SK-N-SH treated with all-trans-retinoic acid at 6 μM for 48 hours (cell line): ENCODE results near the gene FNDC1.

ENCODE experiments used
- ATAC-seq: fragments of 200-7000 bp; cut with Tn5 transposase; 3 replicates; pipeline ENCODE4 v1.9.1; 2020; ENCODE audit warnings: mild to moderate bottlenecking, moderate library complexity
- ARNTL ChIP-seq: fragments of 450-650 bp; formaldehyde crosslinking; IDR thresholded peaks from 2 replicates; pipeline ENCODE4 v1.5.0; 2020; ENCODE audit warnings: low read depth, mild to moderate bottlenecking, moderate library complexity, borderline replicate concordance
- CSDC2 ChIP-seq: fragments of 250-450 bp; sonication (Bioruptor Pico); IDR thresholded peaks from 2 replicates; pipeline ENCODE4 v1.5.0; 2020; ENCODE audit warnings: mild to moderate bottlenecking, moderate library complexity
- ESRRG ChIP-seq: fragments of 250-450 bp; sonication (Bioruptor Pico); IDR thresholded peaks from 2 replicates; pipeline ENCODE4 v1.6.1; 2021; ENCODE audit warnings: mild to moderate bottlenecking
- GLIS3 ChIP-seq: fragments of 250-450 bp; sonication (Bioruptor Pico); IDR thresholded peaks from 2 replicates; pipeline ENCODE4 v1.5.0; 2020; ENCODE audit warnings: mild to moderate bottlenecking, moderate library complexity
- PPARA ChIP-seq: fragments of 250-450 bp; sonication (Bioruptor Pico); IDR thresholded peaks from 2 replicates; pipeline ENCODE4 v1.5.0; 2020; ENCODE audit warnings: mild to moderate bottlenecking, borderline replicate concordance
- RARB ChIP-seq: fragments of 250-450 bp; sonication (Bioruptor Pico); IDR thresholded peaks from 2 replicates; pipeline ENCODE4 v1.8.0; 2021; ENCODE audit warnings: mild to moderate bottlenecking, moderate library complexity
- SNAI2 ChIP-seq: fragments of 250-450 bp; sonication (Bioruptor Pico); IDR thresholded peaks from 2 replicates; pipeline ENCODE4 v1.5.0; 2020; ENCODE audit warnings: mild to moderate bottlenecking, moderate library complexity
- TCF4 ChIP-seq: fragments of 250-450 bp; sonication (Bioruptor Pico); IDR thresholded peaks from 2 replicates; pipeline ENCODE4 v1.8.0; 2021; ENCODE audit warnings: mild to moderate bottlenecking, moderate library complexity, borderline replicate concordance
- TOX ChIP-seq: fragments of 250-450 bp; sonication (Bioruptor Pico); IDR thresholded peaks from 2 replicates; pipeline ENCODE4 v1.8.0; 2021; ENCODE audit warnings: mild to moderate bottlenecking, moderate library complexity, borderline replicate concordance
- ZC3H10 ChIP-seq: fragments of 250-450 bp; sonication (Bioruptor Pico); IDR thresholded peaks from 2 replicates; pipeline ENCODE4 v1.5.1; 2021; ENCODE audit warnings: mild to moderate bottlenecking, moderate library complexity
- ZFP3 ChIP-seq: fragments of 250-450 bp; sonication (Bioruptor Pico); IDR thresholded peaks from 2 replicates; pipeline ENCODE4 v1.5.0; 2020; ENCODE audit warnings: mild to moderate bottlenecking, moderate library complexity
- ZNF565 ChIP-seq: fragments of 450-650 bp; formaldehyde crosslinking; conservative IDR thresholded peaks from 2 replicates; pipeline ENCODE4 v1.5.0; 2020; ENCODE audit warnings: low read depth, mild to moderate bottlenecking, moderate library complexity
- TF ChIP-seq, protein P1 (sequence below): fragments of 250-450 bp; sonication (Bioruptor Pico); IDR thresholded peaks from 2 replicates; pipeline ENCODE4 v1.8.0; 2020; ENCODE audit warnings: mild to moderate bottlenecking, moderate library complexity, borderline replicate concordance
- TF ChIP-seq, protein P2 (sequence below): fragments of 250-450 bp; sonication (Bioruptor Pico); IDR thresholded peaks from 2 replicates; pipeline ENCODE4 v1.8.0; 2021; ENCODE audit warnings: low read depth, mild to moderate bottlenecking, moderate library complexity, borderline replicate concordance
- TF ChIP-seq, protein P3 (sequence below): fragments of 250-450 bp; sonication (Bioruptor Pico); IDR thresholded peaks from 2 replicates; pipeline ENCODE4 v1.5.0; 2020; ENCODE audit warnings: mild to moderate bottlenecking, moderate library complexity
- TF ChIP-seq, protein P4 (sequence below): fragments of 250-450 bp; sonication (Bioruptor Pico); IDR thresholded peaks from 2 replicates; pipeline ENCODE4 v1.5.1; 2021; ENCODE audit warnings: mild to moderate bottlenecking, moderate library complexity

Gene FNDC1

DNA sequence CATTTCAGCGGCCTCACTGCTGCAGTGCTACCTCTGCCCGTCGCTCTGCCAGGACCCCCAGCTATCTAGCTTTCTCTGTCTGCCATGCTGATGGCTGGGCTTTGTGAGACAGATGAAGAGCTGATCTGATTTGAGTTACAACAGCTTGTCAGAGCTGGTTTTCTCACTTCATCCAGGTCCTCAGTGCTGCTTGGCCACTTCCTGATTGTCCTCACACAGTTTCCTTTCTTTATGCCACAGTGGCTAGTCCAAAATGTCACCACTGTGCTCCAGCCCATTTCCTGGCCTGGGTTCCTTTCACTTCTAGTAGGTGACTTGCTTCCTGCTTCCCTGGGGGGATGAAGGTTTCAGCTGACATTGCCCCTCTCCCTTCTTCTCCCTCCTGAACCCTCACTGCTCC lies 35.4 kb downstream of the FNDC1 start:
- ATAC-seq: no peak
- TF ChIP-seq GLIS3 (CRISPR knock-in tag) (no peak), ARNTL (CRISPR knock-in tag) (no peak), ZNF565 (CRISPR knock-in tag) (no peak), RARB (CRISPR knock-in tag) (no peak)
- TF ChIP-seq, protein P1, sequence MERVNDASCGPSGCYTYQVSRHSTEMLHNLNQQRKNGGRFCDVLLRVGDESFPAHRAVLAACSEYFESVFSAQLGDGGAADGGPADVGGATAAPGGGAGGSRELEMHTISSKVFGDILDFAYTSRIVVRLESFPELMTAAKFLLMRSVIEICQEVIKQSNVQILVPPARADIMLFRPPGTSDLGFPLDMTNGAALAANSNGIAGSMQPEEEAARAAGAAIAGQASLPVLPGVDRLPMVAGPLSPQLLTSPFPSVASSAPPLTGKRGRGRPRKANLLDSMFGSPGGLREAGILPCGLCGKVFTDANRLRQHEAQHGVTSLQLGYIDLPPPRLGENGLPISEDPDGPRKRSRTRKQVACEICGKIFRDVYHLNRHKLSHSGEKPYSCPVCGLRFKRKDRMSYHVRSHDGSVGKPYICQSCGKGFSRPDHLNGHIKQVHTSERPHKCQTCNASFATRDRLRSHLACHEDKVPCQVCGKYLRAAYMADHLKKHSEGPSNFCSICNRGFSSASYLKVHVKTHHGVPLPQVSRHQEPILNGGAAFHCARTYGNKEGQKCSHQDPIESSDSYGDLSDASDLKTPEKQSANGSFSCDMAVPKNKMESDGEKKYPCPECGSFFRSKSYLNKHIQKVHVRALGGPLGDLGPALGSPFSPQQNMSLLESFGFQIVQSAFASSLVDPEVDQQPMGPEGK: no peak
- TF ChIP-seq, protein P2, sequence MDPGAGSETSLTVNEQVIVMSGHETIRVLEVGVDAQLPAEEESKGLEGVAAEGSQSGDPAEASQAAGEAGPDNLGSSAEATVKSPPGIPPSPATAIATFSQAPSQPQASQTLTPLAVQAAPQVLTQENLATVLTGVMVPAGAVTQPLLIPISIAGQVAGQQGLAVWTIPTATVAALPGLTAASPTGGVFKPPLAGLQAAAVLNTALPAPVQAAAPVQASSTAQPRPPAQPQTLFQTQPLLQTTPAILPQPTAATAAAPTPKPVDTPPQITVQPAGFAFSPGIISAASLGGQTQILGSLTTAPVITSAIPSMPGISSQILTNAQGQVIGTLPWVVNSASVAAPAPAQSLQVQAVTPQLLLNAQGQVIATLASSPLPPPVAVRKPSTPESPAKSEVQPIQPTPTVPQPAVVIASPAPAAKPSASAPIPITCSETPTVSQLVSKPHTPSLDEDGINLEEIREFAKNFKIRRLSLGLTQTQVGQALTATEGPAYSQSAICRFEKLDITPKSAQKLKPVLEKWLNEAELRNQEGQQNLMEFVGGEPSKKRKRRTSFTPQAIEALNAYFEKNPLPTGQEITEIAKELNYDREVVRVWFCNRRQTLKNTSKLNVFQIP: no peak

DNA sequence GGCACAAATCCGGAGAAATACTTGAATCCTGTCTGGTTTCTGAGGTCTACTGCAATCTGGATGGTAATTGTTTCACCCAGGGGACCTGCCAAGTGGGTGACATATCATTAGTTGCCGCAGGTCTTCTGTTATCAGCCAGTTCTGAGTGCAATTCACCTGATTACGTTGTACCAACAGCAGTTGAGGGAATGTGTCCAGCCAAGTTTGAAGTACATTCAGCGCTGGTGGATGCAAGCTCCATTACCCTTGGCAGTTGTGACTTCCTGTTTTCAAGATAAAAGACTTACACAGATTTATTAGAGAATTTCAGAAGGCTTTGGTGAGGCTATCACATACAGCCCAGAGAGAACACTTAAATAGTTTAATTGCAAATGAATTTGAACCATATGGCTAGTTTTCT lies 42.8 kb downstream of the FNDC1 start:
- ATAC-seq: no peak
- no peak for TF ChIP-seq TCF4
- no peak for TF ChIP-seq GLIS3 (CRISPR knock-in tag)
- TF ChIP-seq, protein P1: no peak
- TF ChIP-seq, protein P3, sequence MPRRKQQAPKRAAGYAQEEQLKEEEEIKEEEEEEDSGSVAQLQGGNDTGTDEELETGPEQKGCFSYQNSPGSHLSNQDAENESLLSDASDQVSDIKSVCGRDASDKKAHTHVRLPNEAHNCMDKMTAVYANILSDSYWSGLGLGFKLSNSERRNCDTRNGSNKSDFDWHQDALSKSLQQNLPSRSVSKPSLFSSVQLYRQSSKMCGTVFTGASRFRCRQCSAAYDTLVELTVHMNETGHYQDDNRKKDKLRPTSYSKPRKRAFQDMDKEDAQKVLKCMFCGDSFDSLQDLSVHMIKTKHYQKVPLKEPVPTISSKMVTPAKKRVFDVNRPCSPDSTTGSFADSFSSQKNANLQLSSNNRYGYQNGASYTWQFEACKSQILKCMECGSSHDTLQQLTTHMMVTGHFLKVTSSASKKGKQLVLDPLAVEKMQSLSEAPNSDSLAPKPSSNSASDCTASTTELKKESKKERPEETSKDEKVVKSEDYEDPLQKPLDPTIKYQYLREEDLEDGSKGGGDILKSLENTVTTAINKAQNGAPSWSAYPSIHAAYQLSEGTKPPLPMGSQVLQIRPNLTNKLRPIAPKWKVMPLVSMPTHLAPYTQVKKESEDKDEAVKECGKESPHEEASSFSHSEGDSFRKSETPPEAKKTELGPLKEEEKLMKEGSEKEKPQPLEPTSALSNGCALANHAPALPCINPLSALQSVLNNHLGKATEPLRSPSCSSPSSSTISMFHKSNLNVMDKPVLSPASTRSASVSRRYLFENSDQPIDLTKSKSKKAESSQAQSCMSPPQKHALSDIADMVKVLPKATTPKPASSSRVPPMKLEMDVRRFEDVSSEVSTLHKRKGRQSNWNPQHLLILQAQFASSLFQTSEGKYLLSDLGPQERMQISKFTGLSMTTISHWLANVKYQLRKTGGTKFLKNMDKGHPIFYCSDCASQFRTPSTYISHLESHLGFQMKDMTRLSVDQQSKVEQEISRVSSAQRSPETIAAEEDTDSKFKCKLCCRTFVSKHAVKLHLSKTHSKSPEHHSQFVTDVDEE (CRISPR knock-in tag): no peak
- no peak for TF ChIP-seq ZFP3 (CRISPR knock-in tag)
- no peak for TF ChIP-seq CSDC2
- TF ChIP-seq PPARA (CRISPR knock-in tag): no peak
- TF ChIP-seq TOX: no peak
- TF ChIP-seq SNAI2 (CRISPR knock-in tag): no peak
- no peak for TF ChIP-seq ZC3H10
- TF ChIP-seq ARNTL (CRISPR knock-in tag): no peak
- TF ChIP-seq, protein P2: no peak
- TF ChIP-seq, protein P4, sequence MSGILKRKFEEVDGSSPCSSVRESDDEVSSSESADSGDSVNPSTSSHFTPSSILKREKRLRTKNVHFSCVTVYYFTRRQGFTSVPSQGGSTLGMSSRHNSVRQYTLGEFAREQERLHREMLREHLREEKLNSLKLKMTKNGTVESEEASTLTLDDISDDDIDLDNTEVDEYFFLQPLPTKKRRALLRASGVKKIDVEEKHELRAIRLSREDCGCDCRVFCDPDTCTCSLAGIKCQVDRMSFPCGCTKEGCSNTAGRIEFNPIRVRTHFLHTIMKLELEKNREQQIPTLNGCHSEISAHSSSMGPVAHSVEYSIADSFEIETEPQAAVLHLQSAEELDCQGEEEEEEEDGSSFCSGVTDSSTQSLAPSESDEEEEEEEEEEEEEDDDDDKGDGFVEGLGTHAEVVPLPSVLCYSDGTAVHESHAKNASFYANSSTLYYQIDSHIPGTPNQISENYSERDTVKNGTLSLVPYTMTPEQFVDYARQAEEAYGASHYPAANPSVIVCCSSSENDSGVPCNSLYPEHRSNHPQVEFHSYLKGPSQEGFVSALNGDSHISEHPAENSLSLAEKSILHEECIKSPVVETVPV (CRISPR knock-in tag): no peak
- no peak for TF ChIP-seq RARB (CRISPR knock-in tag)
- TF ChIP-seq, all 23 proteins: peak for 0

DNA sequence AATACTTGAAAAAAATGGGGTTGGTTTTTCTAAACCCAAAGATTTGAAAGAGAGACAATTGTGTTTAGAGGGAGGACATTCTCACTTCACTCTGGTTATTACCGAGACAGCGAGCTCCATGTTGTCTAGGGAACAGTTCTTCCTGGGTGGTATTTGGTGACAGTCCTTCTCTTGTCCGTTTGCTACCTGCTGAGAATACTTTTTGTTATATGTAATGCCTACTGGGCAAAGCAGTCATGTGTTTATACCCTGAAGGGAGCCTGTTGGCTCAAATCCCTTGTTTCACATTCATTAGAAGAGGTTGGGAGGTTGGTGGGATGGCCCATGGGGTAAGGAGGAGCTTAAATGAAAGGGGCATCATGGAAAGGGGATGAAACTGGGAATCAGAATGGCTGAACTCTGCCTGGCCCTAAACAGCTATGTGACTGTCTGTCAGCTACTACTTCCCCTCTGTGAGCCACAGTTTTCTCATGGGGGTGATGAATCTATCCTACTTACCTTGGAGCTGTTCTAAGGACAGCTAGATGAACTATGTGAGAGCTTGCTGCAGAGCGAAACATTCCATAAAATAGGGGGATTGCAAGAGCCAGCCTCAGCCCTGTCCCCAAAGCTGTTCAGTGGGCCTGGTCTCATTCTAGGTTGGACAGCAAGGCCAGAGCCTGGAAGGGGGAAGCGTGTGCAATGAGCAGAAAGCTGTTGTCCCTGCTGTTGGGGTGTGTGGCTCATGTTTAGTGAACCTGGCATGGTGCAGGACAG lies 43.5 kb downstream of the FNDC1 start:
- TF ChIP-seq ESRRG: no peak
- TF ChIP-seq, all 23 proteins: peak for 0
- ATAC-seq: no peak
